ENCODE measurements around the gene ITGA3.

The ITGA3 gene

GRCh38 chr17:50128441-50129352 lies 72.8 kb downstream of the ITGA3 start:
- DNase-seq (ENCODE audit: low read depth, low spot score): no peak

GRCh38 chr17:50129353-50129727 lies 73.4 kb downstream of the ITGA3 start:
- DNase-seq (ENCODE audit: low read depth, low spot score): no peak

GRCh38 chr17:50129728-50130558 lies 74.0 kb downstream of the ITGA3 start, which contains the start of gene SAMD14:
Gene SAMD14, minus strand, starts transcription at chr17:50130160. Its CDS starts 5,201 bp downstream, at chr17:50124959.
- DNase-seq (ENCODE audit: low read depth, low spot score): no peak

GRCh38 chr17:50130559-50131305 lies 74.8 kb downstream of the ITGA3 start:
- no peak for DNase-seq (ENCODE audit: low read depth, low spot score)

- DNase-seq (ENCODE audit: low read depth, low spot score): no peak
These were observed 76.3 kb downstream of the ITGA3 start for GRCh38 chr17:50132104-50132794.

GRCh38 chr17:50133028-50133768 lies 77.3 kb downstream of the ITGA3 start:
- DNase-seq (ENCODE audit: low read depth, low spot score): no peak

- no peak for DNase-seq (ENCODE audit: low read depth, low spot score)
These were observed 77.8 kb downstream of the ITGA3 start for GRCh38 chr17:50133769-50134099.

- DNase-seq (ENCODE audit: low read depth, low spot score): no peak
These were observed 78.5 kb downstream of the ITGA3 start for GRCh38 chr17:50134206-50135110.

GRCh38 chr17:50135316-50136095 lies 79.6 kb downstream of the ITGA3 start:
- DNase-seq (ENCODE audit: low read depth, low spot score): no peak

GRCh38 chr17:50136096-50136687 lies 80.3 kb downstream of the ITGA3 start:
- no peak for DNase-seq (ENCODE audit: low read depth, low spot score)

GRCh38 chr17:50137042-50137441 lies 81.1 kb downstream of the ITGA3 start:
- DNase-seq (ENCODE audit: low read depth, low spot score): no peak

GRCh38 chr17:50139185-50139783 lies 83.4 kb downstream of the ITGA3 start:
- no peak for DNase-seq (ENCODE audit: low read depth, low spot score)

Data from iPS DF 19.7 (cell line).